Measurements from ENCODE around the gene CCL21.

CCL21 gene

GRCh38 chr9:34693560-34693959, 16.4 kb downstream of the CCL21 start:
- Mint-ChIP-seq H3K4me1 (ENCODE audit: low read depth in 2 of 2) (peaks cover 0 to 1% of the 10 kb centered on the region in 2 donors), H3K27me3 (peaks cover 21 to 26% of the 10 kb centered on the region in 2 donors), H3K4me3 (no peak overlapping the region), H3K36me3 (ENCODE audit: insufficient read depth) (no peaks in the 10 kb centered on the region), H3K9me3 (no peaks in the 10 kb centered on the region), H3K27ac (no peak overlapping the region)
- no peak for ATAC-seq (replicated peaks)
- no peak for DNase-seq

- Mint-ChIP-seq H3K4me3 (no peak overlapping the region), H3K4me1 (ENCODE audit: low read depth in 2 of 2) (peaks cover 0 to 1% of the 10 kb centered on the region in 2 donors), H3K27me3 (peaks cover 27 to 34% of the 10 kb centered on the region in 2 donors), H3K27ac (no peak overlapping the region), H3K36me3 (ENCODE audit: insufficient read depth) (no peaks in the 10 kb centered on the region), H3K9me3 (no peaks in the 10 kb centered on the region)
- no peak for DNase-seq
- no peak for ATAC-seq (replicated peaks)
These were observed 18.0 kb downstream of the CCL21 start for GRCh38 chr9:34691936-34692315.

GRCh38 chr9:34690983-34691935, 18.7 kb downstream of the CCL21 start, which contains the start of gene CCL19:
Gene CCL19 (minus strand): TSS chr9:34691276. CDS start chr9:34691139, 137 bp downstream.
- H3K4me3 Mint-ChIP-seq: no peak within 1 kb of the TSS
- ATAC-seq (replicated peaks): no peak
- H3K27ac Mint-ChIP-seq: no peak within 1 kb of the TSS
- no peak for DNase-seq
- H3K9me3 Mint-ChIP-seq: no peaks in the 10 kb centered on the region
- H3K36me3 Mint-ChIP-seq (ENCODE audit: insufficient read depth): no peaks in the 10 kb centered on the region
- peaks cover 27 to 40% of the 10 kb centered on the region in 2 donors for H3K27me3 Mint-ChIP-seq
- H3K4me1 Mint-ChIP-seq (ENCODE audit: low read depth in 2 of 2): peaks cover 0 to 1% of the 10 kb centered on the region in 2 donors

- Mint-ChIP-seq H3K27ac (no peak overlapping the region), H3K36me3 (ENCODE audit: insufficient read depth) (no peaks in the 10 kb centered on the region), H3K4me3 (no peak overlapping the region), H3K27me3 (peaks cover 19 to 36% of the 10 kb centered on the region in 2 donors), H3K9me3 (no peaks in the 10 kb centered on the region), H3K4me1 (ENCODE audit: low read depth in 2 of 2) (peaks cover 0 to 3% of the 10 kb centered on the region in 2 donors)
- DNase-seq: no peak
- no peak for ATAC-seq (replicated peaks)
These were observed 20.4 kb downstream of the CCL21 start for GRCh38 chr9:34689512-34689911.

- H3K36me3 Mint-ChIP-seq (ENCODE audit: insufficient read depth): no peaks in the 10 kb centered on the region
- ATAC-seq (replicated peaks) (no peak), DNase-seq (no peak)
- H3K4me1 Mint-ChIP-seq (ENCODE audit: low read depth in 2 of 2): peaks cover 0 to 3% of the 10 kb centered on the region in 2 donors
- no peaks in the 10 kb centered on the region for H3K9me3 Mint-ChIP-seq
- no peak overlapping the region for H3K27ac Mint-ChIP-seq
- peaks cover 19 to 40% of the 10 kb centered on the region in 2 donors for H3K27me3 Mint-ChIP-seq
- H3K4me3 Mint-ChIP-seq: no peak overlapping the region
These were observed 20.8 kb downstream of the CCL21 start for GRCh38 chr9:34689116-34689470.

GRCh38 chr9:34688329-34689115, 21.4 kb downstream of the CCL21 start:
- H3K27me3 Mint-ChIP-seq: peaks cover 19 to 41% of the 10 kb centered on the region in 2 donors
- DNase-seq: no peak
- no peaks in the 10 kb centered on the region for H3K9me3 Mint-ChIP-seq
- peak overlapping the region in 1 of 2 donors; percentile 38 for H3K27ac Mint-ChIP-seq
- peaks cover 0 to 3% of the 10 kb centered on the region in 2 donors for H3K4me1 Mint-ChIP-seq (ENCODE audit: low read depth in 2 of 2)
- H3K4me3 Mint-ChIP-seq: no peak overlapping the region
- ATAC-seq (replicated peaks): no peak
- H3K36me3 Mint-ChIP-seq (ENCODE audit: insufficient read depth): no peaks in the 10 kb centered on the region

- Mint-ChIP-seq H3K36me3 (ENCODE audit: insufficient read depth) (no peaks in the 10 kb centered on the region), H3K9me3 (no peaks in the 10 kb centered on the region), H3K27ac (no peak overlapping the region), H3K27me3 (peaks cover 19 to 41% of the 10 kb centered on the region in 2 donors), H3K4me1 (ENCODE audit: low read depth in 2 of 2) (peaks cover 0 to 3% of the 10 kb centered on the region in 2 donors), H3K4me3 (no peak overlapping the region)
- ATAC-seq (replicated peaks) (no peak), DNase-seq (no peak)
These were observed 22.5 kb downstream of the CCL21 start for GRCh38 chr9:34687276-34688030.

GRCh38 chr9:34686732-34687131, 23.2 kb downstream of the CCL21 start:
- H3K4me1 Mint-ChIP-seq (ENCODE audit: low read depth in 2 of 2): peaks cover 0 to 3% of the 10 kb centered on the region in 2 donors
- no peak overlapping the region for H3K27ac Mint-ChIP-seq
- no peak overlapping the region for H3K4me3 Mint-ChIP-seq
- DNase-seq (no peak), ATAC-seq (replicated peaks) (no peak)
- H3K36me3 Mint-ChIP-seq (ENCODE audit: insufficient read depth): no peaks in the 10 kb centered on the region
- H3K27me3 Mint-ChIP-seq: peaks cover 19 to 41% of the 10 kb centered on the region in 2 donors
- H3K9me3 Mint-ChIP-seq: no peaks in the 10 kb centered on the region

- Mint-ChIP-seq H3K4me3 (no peak overlapping the region), H3K4me1 (ENCODE audit: low read depth in 2 of 2) (peaks cover 0 to 3% of the 10 kb centered on the region in 2 donors), H3K36me3 (ENCODE audit: insufficient read depth) (no peaks in the 10 kb centered on the region), H3K9me3 (no peaks in the 10 kb centered on the region), H3K27me3 (peaks cover 19 to 41% of the 10 kb centered on the region in 2 donors), H3K27ac (no peak overlapping the region)
- ATAC-seq (replicated peaks) (no peak), DNase-seq (no peak)
These were observed 23.7 kb downstream of the CCL21 start for GRCh38 chr9:34686231-34686630.

GRCh38 chr9:34685591-34685990, 24.3 kb downstream of the CCL21 start:
- Mint-ChIP-seq H3K27me3 (peaks cover 19 to 41% of the 10 kb centered on the region in 2 donors), H3K9me3 (no peaks in the 10 kb centered on the region), H3K4me3 (no peak overlapping the region), H3K27ac (no peak overlapping the region), H3K4me1 (ENCODE audit: low read depth in 2 of 2) (peaks cover 0 to 3% of the 10 kb centered on the region in 2 donors), H3K36me3 (ENCODE audit: insufficient read depth) (no peaks in the 10 kb centered on the region)
- DNase-seq (no peak), ATAC-seq (replicated peaks) (no peak)

- H3K4me3 Mint-ChIP-seq: no peak overlapping the region
- ATAC-seq (replicated peaks) (no peak), DNase-seq (no peak)
- H3K4me1 Mint-ChIP-seq (ENCODE audit: low read depth in 2 of 2): peaks cover 0 to 3% of the 10 kb centered on the region in 2 donors
- H3K27me3 Mint-ChIP-seq: peaks cover 17 to 39% of the 10 kb centered on the region in 2 donors
- no peaks in the 10 kb centered on the region for H3K9me3 Mint-ChIP-seq
- no peak overlapping the region for H3K27ac Mint-ChIP-seq
- no peaks in the 10 kb centered on the region for H3K36me3 Mint-ChIP-seq (ENCODE audit: insufficient read depth)
These were observed 25.1 kb downstream of the CCL21 start for GRCh38 chr9:34684816-34685215.

GRCh38 chr9:34684145-34684544, 25.8 kb downstream of the CCL21 start:
- no peak overlapping the region for H3K4me3 Mint-ChIP-seq
- H3K27ac Mint-ChIP-seq: no peak overlapping the region
- no peaks in the 10 kb centered on the region for H3K9me3 Mint-ChIP-seq

GRCh38 chr9:34675869-34676268, 34.1 kb downstream of the CCL21 start:
- DNase-seq: no peak
- Mint-ChIP-seq H3K4me1 (ENCODE audit: low read depth in 2 of 2) (peaks cover 0 to 2% of the 10 kb centered on the region in 2 donors), H3K4me3 (no peak overlapping the region), H3K27me3 (no peaks in the 10 kb centered on the region), H3K36me3 (ENCODE audit: insufficient read depth) (no peaks in the 10 kb centered on the region), H3K9me3 (no peaks in the 10 kb centered on the region), H3K27ac (no peak overlapping the region)
- ATAC-seq (replicated peaks): no peak

More at GRCh38 chr9:34684145-34684544, 25.8 kb downstream of the CCL21 start:
- H3K27me3 Mint-ChIP-seq: peaks cover 10 to 32% of the 10 kb centered on the region in 2 donors
- H3K4me1 Mint-ChIP-seq (ENCODE audit: low read depth in 2 of 2): peaks cover 0 to 2% of the 10 kb centered on the region in 2 donors
- H3K36me3 Mint-ChIP-seq (ENCODE audit: insufficient read depth): no peaks in the 10 kb centered on the region
- ATAC-seq (replicated peaks): no peak
- DNase-seq: no peak

Data from effector memory CD8-positive, alpha-beta T cell (primary cell).